Ovary (tissue), 9 donors: ENCODE data around the gene SH3PXD2A. TPM values are rescaled to one million over a fixed set of nuclear protein-coding genes. Genes with fewer than 3 reads are reported as not detected.

Source experiments
- DNase-seq, 5 donors: peaks; one replicate each; pipeline ENCODE4 v3.0.0-alpha.2; 2019 to 2020
- H3K27ac ChIP-seq, 2 donors: fragments of 200-600 bp; one replicate each; pipeline versions ENCODE4 v1.5.1 to v1.8.0; 2019 to 2022
- H3K27me3 ChIP-seq: fragments of 200-600 bp; one replicate; pipeline ENCODE4 v1.8.0; 2022
- H3K36me3 ChIP-seq: fragments of 200-600 bp; sonication (generic); one replicate; pipeline ENCODE4 v1.5.1; 2019
- H3K4me1 ChIP-seq: one replicate; pipeline ENCODE4 v1.8.1; 2013; ENCODE audit warnings: mild to moderate bottlenecking, moderate library complexity; ENCODE audit not compliant: insufficient read depth
- H3K4me3 ChIP-seq: fragments of 200-600 bp; sonication (generic); one replicate; pipeline ENCODE4 v1.5.1; 2017
- H3K9me3 ChIP-seq, 2 donors: fragments of 200-600 bp in 1 of 2; sonication (generic) in 1 of 2; one replicate each; pipeline versions ENCODE4 v1.5.1 to v1.8.1; 2013 to 2019; ENCODE audit warnings: mild to moderate bottlenecking in 1 of 2, moderate library complexity in 1 of 2
- EP300 ChIP-seq: sonication (generic); formaldehyde crosslinking; IDR thresholded peaks from one replicate; pipeline ENCODE4 v1.6.1; 2017; ENCODE audit warnings: antibody characterized with exemption
- POLR2A ChIP-seq: fragments of 450-650 bp; IDR thresholded peaks from one replicate; pipeline ENCODE4 v1.6.1; 2017; ENCODE audit warnings: antibody characterized with exemption, mild to moderate bottlenecking, moderate library complexity
- WGBS, 3 donors: extraction: QIAGEN DNeasy Blood & Tissue Kit in 1 of 3; methylation state at CpG; one replicate each; pipeline versions ENCODE4 v1.1.5 to v1.1.7; 2013 to 2017; 5-methylcytosine and 5-hydroxymethylcytosine counted together
- intact Hi-C, 4 donors: fragments of 100-400 bp; cut with DNase I; formaldehyde crosslinking; loops; one replicate each; pipeline versions ENCODE4 v1.11.0 to v1.15.1; 2022 to 2023
- polyA plus RNA-seq, 2 donors: library from polyadenylated mRNA; stranded (reverse); fragments of 200-250 nt in 1 of 2; fragments of 350-450 nt in 1 of 2; fragmentation: Illumina TruSeq in 1 of 2; extraction: RNeasy Lipid Tissue Mini Kit (QIAGEN cat#74804) in 1 of 2; gene quantifications; one replicate each; pipeline ENCODE4 v1.2.3, GENCODE V29; 2013 to 2014
- total RNA-seq, 7 donors: library from RNA; depleted of rRNA in 2 of 7; stranded (reverse); fragments of >200 nt in 2 of 7; fragmentation: NEBNext Ultra II Directional in 3 of 7; extraction: Animal tissue kit (Norgen Biotek cat#: 25700) in 3 of 7; gene quantifications; one replicate each; pipeline versions ENCODE4 v1.1.0 to v1.2.4, GENCODE V29; 2016 to 2023
- TF ChIP-seq, protein P1 (sequence below), 3 donors: fragments of 450-650 bp in 2 of 3; fragments of 200-600 bp in 1 of 3; IDR thresholded peaks; one replicate each; pipeline versions ENCODE4 v1.5.1 to v1.8.0; 2016 to 2022; ENCODE audit warnings: antibody characterized with exemption in 3 of 3, mild to moderate bottlenecking in 1 of 3
- donor health status: DM: no; HTN: no; CAD: no; lungs with moderate emphysema.
- donor health status: DM: no; HTN: no; CAD: no.
- donor health status: Bipolar disorder and iron deficiency.
- donor health status: DM: yes; HTN: yes; CAD: no.
- donor health status: DM: no; HTN: no; CAD: no.
- donor health status: DM: yes; HTN: yes; CAD: no.

SH3PXD2A gene
- total and polyA plus RNA-seq, 9 donors: 15.3 to 82.9 (median 52.2) TPM

DNA sequence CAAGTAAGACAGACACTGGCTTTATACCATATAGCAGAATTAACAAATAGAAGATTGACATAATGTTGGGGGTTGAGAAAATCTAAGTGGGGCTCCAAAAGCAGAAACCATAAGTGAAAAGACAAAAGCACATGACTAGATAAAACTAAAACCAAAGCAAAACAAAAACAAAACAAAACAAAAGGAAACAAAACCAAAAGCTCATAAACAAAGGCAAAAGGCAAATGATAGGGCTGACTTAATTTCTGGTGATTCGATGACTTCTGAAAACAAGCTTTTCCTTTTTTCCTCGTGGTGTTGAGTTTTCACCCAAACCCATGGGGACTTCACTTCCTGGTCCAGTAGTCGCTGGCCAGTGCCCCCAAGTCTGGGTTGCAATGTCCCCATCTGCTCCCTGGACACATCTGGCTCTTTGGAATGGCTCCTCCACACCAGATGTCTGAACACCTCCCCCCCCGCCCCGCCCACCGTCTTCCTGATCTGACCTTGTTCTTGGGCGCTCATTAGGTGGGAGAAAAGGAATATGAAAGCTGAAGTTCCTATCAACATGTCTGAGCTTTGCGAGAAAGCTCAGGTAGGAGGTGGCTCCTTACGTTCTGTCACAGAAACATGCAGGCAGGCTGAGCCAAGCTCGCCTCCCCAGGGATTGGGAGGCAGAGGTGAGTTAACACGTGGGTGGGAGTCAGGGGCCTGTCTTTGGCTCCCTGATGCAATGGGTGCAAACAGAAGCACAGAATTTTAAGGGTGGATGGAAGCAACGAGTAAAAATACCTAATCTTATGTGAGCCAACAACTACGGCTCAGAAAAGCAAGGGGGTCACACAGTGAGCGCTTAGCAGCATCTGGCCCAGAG lies 240.8 kb downstream of the SH3PXD2A start:
- no peaks in the 10 kb centered on the region for H3K27me3 ChIP-seq
- no peak overlapping the region for H3K4me3 ChIP-seq
- no peaks in the 10 kb centered on the region for H3K9me3 ChIP-seq
- intact Hi-C loops: loop anchor here in 2 of 4 donors (5.0 to 10.0 kb wide), 2 partner anchors 50 to 53 kb away; no protein-coding TSS in a partner anchor
- H3K36me3 ChIP-seq: no peaks in the 10 kb centered on the region
- peaks cover 36% of the 10 kb centered on the region for H3K4me1 ChIP-seq
- no peak for DNase-seq
- peak overlapping the region; percentile 61 to 71 for H3K27ac ChIP-seq
- WGBS, 3 donors: 20 to 31% (median 28%) methylated on average over 14 of the region's 14 CpGs
- TF ChIP-seq POLR2A (no peak), EP300 (no peak)
- TF ChIP-seq, protein P1, sequence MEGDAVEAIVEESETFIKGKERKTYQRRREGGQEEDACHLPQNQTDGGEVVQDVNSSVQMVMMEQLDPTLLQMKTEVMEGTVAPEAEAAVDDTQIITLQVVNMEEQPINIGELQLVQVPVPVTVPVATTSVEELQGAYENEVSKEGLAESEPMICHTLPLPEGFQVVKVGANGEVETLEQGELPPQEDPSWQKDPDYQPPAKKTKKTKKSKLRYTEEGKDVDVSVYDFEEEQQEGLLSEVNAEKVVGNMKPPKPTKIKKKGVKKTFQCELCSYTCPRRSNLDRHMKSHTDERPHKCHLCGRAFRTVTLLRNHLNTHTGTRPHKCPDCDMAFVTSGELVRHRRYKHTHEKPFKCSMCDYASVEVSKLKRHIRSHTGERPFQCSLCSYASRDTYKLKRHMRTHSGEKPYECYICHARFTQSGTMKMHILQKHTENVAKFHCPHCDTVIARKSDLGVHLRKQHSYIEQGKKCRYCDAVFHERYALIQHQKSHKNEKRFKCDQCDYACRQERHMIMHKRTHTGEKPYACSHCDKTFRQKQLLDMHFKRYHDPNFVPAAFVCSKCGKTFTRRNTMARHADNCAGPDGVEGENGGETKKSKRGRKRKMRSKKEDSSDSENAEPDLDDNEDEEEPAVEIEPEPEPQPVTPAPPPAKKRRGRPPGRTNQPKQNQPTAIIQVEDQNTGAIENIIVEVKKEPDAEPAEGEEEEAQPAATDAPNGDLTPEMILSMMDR (IDR thresholded peaks at IDR 0.05): no peak

DNA sequence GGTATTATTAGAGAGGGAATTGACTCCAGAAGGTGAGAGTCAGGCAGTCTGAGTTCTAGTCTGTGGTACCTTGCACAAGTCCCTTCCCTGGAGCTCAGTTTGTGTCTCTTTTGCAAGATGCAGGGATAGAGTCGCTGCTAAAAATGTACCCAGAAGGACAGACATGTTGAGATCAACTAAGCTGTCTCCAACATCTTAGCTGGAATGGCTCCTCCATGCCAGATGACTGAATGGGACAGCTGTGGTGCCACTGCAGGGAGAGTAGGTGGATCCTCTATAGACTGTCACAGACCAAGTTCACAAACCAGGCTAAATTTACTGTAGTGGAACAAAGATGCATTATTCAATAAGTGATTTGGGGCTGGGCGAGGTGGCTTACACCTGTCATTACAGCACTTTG lies 241.8 kb downstream of the SH3PXD2A start:
- H3K27me3 ChIP-seq: no peaks in the 10 kb centered on the region
- 92 to 96% (median 96%) methylated on average over 2 of the region's 2 CpGs for WGBS, 3 donors
- intact Hi-C loops: loop anchor here in 2 of 4 donors (5.0 to 10.0 kb wide), 2 partner anchors 51 to 54 kb away; no protein-coding TSS in a partner anchor
- no peaks in the 10 kb centered on the region for H3K9me3 ChIP-seq
- no peaks in the 10 kb centered on the region for H3K36me3 ChIP-seq
- DNase-seq: no peak
- peaks cover 32% of the 10 kb centered on the region for H3K4me1 ChIP-seq
- no peak overlapping the region for H3K27ac ChIP-seq
- no peak for TF ChIP-seq EP300
- H3K4me3 ChIP-seq: no peak overlapping the region

DNA sequence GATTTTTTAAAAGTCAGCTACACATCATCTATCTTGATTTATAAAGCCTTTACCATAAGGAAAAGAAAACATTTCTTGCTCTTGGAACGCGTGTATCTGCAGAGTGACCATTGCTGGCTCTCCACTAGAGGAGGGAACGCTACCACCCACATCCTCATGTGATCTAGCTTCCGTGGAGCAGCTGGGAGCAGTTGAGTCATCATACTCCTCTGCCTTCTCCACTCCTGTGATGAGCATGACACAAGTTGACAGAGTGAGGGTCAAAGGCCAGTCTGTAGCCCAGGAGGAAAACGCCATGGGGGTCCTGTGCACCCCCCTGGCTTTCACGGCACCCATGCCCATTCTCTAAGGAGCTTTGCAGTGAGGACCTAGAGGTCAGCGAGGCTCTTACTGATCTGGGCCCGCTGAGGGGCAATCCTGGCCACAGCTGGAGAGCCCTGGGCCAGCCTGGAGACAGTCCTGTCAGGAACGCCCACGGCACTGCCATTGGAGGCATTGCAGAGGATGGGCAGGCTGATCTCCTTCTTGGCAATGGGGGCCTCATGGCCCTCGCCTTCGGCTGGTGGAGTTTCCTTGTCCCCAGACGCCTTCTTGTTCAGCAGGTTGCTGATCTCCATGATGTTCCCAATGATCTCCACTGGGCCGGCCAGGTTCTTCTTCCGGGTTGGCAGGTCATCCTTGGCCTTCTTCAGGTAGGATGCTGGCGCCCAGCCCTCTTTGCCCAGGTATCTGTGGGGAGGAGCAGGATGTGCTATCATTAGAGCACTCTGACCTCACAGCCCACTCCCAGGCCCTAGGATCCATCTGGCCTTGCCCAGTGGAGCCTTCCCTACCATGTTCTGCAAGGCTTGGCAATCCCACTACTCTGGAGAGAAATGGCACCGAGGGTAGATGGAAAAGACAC lies 242.7 kb downstream of the SH3PXD2A start:
- DNase-seq: peak in 1 of 5 donors; percentile 46
- no peak for TF ChIP-seq POLR2A
- no peak for TF ChIP-seq EP300
- TF ChIP-seq, protein P1 (IDR thresholded peaks at IDR 0.05): no peak
- intact Hi-C loops: loop anchor here in 2 of 4 donors (5.0 to 10.0 kb wide), 2 partner anchors 52 to 55 kb away; no protein-coding TSS in a partner anchor
- Histone ChIP-seq H3K9me3 (no peaks in the 10 kb centered on the region), H3K27me3 (no peaks in the 10 kb centered on the region), H3K4me3 (no peak overlapping the region), H3K36me3 (no peaks in the 10 kb centered on the region), H3K4me1 (peaks cover 29% of the 10 kb centered on the region), H3K27ac (peak overlapping the region in 1 of 2 donors; percentile 14)
- 70 to 75% (median 71%) methylated on average over 17 of the region's 17 CpGs for WGBS, 3 donors

DNA sequence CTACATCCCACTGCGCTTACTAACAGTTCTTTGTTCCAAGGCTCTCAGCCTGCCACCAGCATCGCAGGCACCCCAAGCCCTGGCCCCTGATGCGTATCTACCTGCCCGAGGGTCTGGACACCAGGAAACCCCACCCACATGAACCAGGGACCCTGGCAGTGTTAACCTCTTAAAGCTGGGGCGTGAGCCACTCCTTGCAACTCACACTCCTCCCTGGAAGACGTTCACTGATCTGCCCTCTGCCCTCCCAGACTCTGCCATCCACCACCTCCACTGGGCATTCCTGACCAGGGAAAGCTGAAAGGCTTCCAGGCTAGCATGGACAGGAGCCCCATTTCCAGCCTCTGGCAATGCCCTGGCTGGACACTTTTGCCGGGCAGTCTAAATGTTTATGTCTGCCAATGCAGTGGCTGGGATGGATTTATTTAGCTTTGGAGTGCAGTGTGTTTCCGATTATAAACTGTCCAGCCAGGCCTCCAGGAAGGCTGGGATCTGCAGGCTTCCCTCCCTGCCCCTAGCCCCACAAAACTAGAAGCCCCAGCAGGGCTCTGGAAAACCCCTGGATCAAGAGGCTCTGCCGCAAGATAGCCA lies 244.4 kb downstream of the SH3PXD2A start:
- intact Hi-C loops: loop anchor here in 2 of 4 donors (5.0 to 10.0 kb wide), 2 partner anchors 54 to 56 kb away; no protein-coding TSS in a partner anchor
- TF ChIP-seq, protein P1 (IDR thresholded peaks at IDR 0.05): no peak
- TF ChIP-seq POLR2A (no peak), EP300 (no peak)
- Histone ChIP-seq H3K4me1 (peaks cover 15% of the 10 kb centered on the region), H3K4me3 (no peak overlapping the region), H3K27me3 (no peaks in the 10 kb centered on the region), H3K36me3 (no peaks in the 10 kb centered on the region), H3K27ac (no peak overlapping the region), H3K9me3 (no peaks in the 10 kb centered on the region)
- no peak for DNase-seq
- 73 to 83% (median 78%) methylated on average over 9 of the region's 9 CpGs for WGBS, 3 donors
